Transverse colon (tissue), 4 donors: ENCODE results near the gene PFKFB3. TPM values are rescaled to one million over a fixed set of nuclear protein-coding genes. Genes with fewer than 3 reads are reported as not detected.

Source experiments
- DNase-seq: peaks from one replicate; pipeline ENCODE4 v3.0.0-alpha.2; 2019
- H3K27ac ChIP-seq, 4 donors: fragments of 200-600 bp; sonication (generic); 2 replicates each; pipeline ENCODE4 v1.5.1; 2016 to 2018; ENCODE audit warnings: inconsistent platforms in 4 of 4
- H3K27me3 ChIP-seq: fragments of 200-600 bp; sonication (generic); 2 replicates; pipeline ENCODE4 v1.5.1; 2017; ENCODE audit warnings: inconsistent platforms
- H3K36me3 ChIP-seq, 4 donors: fragments of 200-600 bp; sonication (generic); 2 replicates each; pipeline ENCODE4 v1.5.1; 2017 to 2019; ENCODE audit warnings: inconsistent platforms in 4 of 4
- H3K4me1 ChIP-seq, 4 donors: fragments of 200-600 bp; sonication (generic); 2 replicates each; pipeline ENCODE4 v1.5.1; 2017 to 2020; ENCODE audit warnings: inconsistent platforms in 4 of 4
- H3K4me3 ChIP-seq, 4 donors: fragments of 200-600 bp; sonication (generic); 1 replicate in 1 of 4; 2 replicates in 3 of 4; pipeline versions ENCODE4 v1.5.1 to v1.6.1; 2017 to 2019; ENCODE audit warnings: inconsistent platforms in 4 of 4
- H3K9me3 ChIP-seq, 2 donors: fragments of 200-600 bp; sonication (generic); 2 replicates each; pipeline ENCODE4 v1.5.1; 2017 to 2019; ENCODE audit warnings: inconsistent platforms in 2 of 2
- CTCF ChIP-seq, 5 experiments: fragments of 200-600 bp in 3 of 5; fragments of 450-650 bp in 2 of 5; sonication (generic) in 3 of 5; IDR thresholded peaks; 1 replicate in 2 of 5; 2 replicates in 3 of 5; pipeline ENCODE4 v1.5.1; 2016 to 2017; ENCODE audit warnings: antibody characterized with exemption in 5 of 5, inconsistent platforms in 3 of 5, mild to moderate bottlenecking in 2 of 5, moderate library complexity in 1 of 5
- EP300 ChIP-seq: sonication (generic); formaldehyde crosslinking; IDR thresholded peaks from one replicate; pipeline ENCODE4 v1.6.1; 2017; ENCODE audit warnings: antibody characterized with exemption, low read depth
- POLR2A ChIP-seq: fragments of 450-650 bp; IDR thresholded peaks from one replicate; pipeline ENCODE4 v1.6.1; 2016; ENCODE audit warnings: antibody characterized with exemption, mild to moderate bottlenecking, moderate library complexity
- POLR2AphosphoS5 ChIP-seq, 3 donors: sonication (generic); formaldehyde crosslinking; IDR thresholded peaks; one replicate each; pipeline ENCODE4 v1.6.1; 2016; ENCODE audit warnings: antibody characterized with exemption in 3 of 3
- WGBS, 2 donors: methylation state at CpG; one replicate each; pipeline ENCODE4 v1.1.5; 2018; ENCODE audit warnings: low coverage in 1 of 2; 5-methylcytosine and 5-hydroxymethylcytosine counted together
- in situ Hi-C, 4 donors: fragments of 200-750 bp; cut with MboI; loops; one replicate each; pipeline versions ENCODE4 v1.15.0 to v1.15.1; 2017; ENCODE audit warnings: low sequenced_read_pairs in 3 of 4, low pct_ligation_motif_present in 1 of 4, low pct_unique_long_range_greater_than_20kb in 1 of 4
- intact Hi-C: fragments of 100-400 bp; cut with DNase I; formaldehyde crosslinking; loops from one replicate; pipeline ENCODE4 v1.15.1; 2023; ENCODE audit warnings: low total_unique reads
- total RNA-seq, 4 donors: library from RNA; depleted of rRNA; stranded (reverse); fragments of >200 nt; gene quantifications; one replicate each; pipeline ENCODE4 v1.1.0, GENCODE V29; 2016

The PFKFB3 gene
- total RNA-seq, 4 donors from 2014 or later: 16.9 to 29.9 (median 20.2) TPM

GRCh38 chr10:6232846-6233724, 30.4 kb downstream of the PFKFB3 start:
- in situ Hi-C loops (loop anchor here in 1 of 4 donors (25.0 kb wide), 1 partner anchor 154 kb away; no protein-coding TSS in a partner anchor), intact Hi-C loops (no loop called here)
- DNase-seq: no peak
- TF ChIP-seq POLR2A: no peak
- no peak for TF ChIP-seq POLR2AphosphoS5 (IDR thresholded peaks at IDR 0.05)
- no peak for TF ChIP-seq CTCF (IDR thresholded peaks at IDR 0.05)
- TF ChIP-seq EP300: no peak
- 91 to 97% methylated on average over 8 to 28 of the region's 28 CpGs for WGBS, 2 donors
- Histone ChIP-seq H3K9me3 (no peaks in the 10 kb centered on the region), H3K36me3 (peaks cover 0 to 40% (median 6%) of the 10 kb centered on the region in 4 donors), H3K4me1 (no peaks in the 10 kb centered on the region), H3K27me3 (no peaks in the 10 kb centered on the region), H3K4me3 (no peak overlapping the region), H3K27ac (no peak overlapping the region)

GRCh38 chr10:6233725-6234277, 31.1 kb downstream of the PFKFB3 start:
- Histone ChIP-seq H3K27ac (no peak overlapping the region), H3K4me1 (no peaks in the 10 kb centered on the region), H3K36me3 (peaks cover 0 to 40% (median 6%) of the 10 kb centered on the region in 4 donors), H3K4me3 (no peak overlapping the region), H3K9me3 (no peaks in the 10 kb centered on the region), H3K27me3 (no peaks in the 10 kb centered on the region)
- DNase-seq: no peak
- 89% methylated on average over 11 of the region's 11 CpGs; no CpG with 5 or more reads in 1 of the 2 donors for WGBS, 2 donors
- intact Hi-C loops: no loop called here
- in situ Hi-C loops: loop anchor here in 1 of 4 donors (25.0 kb wide), 1 partner anchor 154 kb away; no protein-coding TSS in a partner anchor
- TF ChIP-seq POLR2AphosphoS5 (IDR thresholded peaks at IDR 0.05) (no peak), CTCF (IDR thresholded peaks at IDR 0.05) (no peak), EP300 (no peak), POLR2A (no peak)

- intact Hi-C loops (no loop called here), in situ Hi-C loops (loop anchor here in 1 of 4 donors (25.0 kb wide), 1 partner anchor 153 kb away; no protein-coding TSS in a partner anchor)
- Histone ChIP-seq H3K4me3 (no peak overlapping the region), H3K27ac (no peak overlapping the region), H3K27me3 (no peaks in the 10 kb centered on the region), H3K9me3 (no peaks in the 10 kb centered on the region), H3K4me1 (no peaks in the 10 kb centered on the region), H3K36me3 (peaks cover 0 to 35% (median 6%) of the 10 kb centered on the region in 4 donors)
- TF ChIP-seq EP300: no peak
- no peak for TF ChIP-seq POLR2A
- no peak for TF ChIP-seq CTCF (IDR thresholded peaks at IDR 0.05)
- no peak for TF ChIP-seq POLR2AphosphoS5 (IDR thresholded peaks at IDR 0.05)
- WGBS, 2 donors: 90 to 100% methylated on average over 7 to 13 of the region's 13 CpGs
- DNase-seq: no peak
These were observed 31.6 kb downstream of the PFKFB3 start for GRCh38 chr10:6234371-6234770.
